ENCODE data around the gene CSMD2.
"Not testable (repeated sequence)": the region's sequence is repeated elsewhere in the genome, so short reads cannot be mapped to it uniquely, and the experiment has no call there.

The CSMD2 gene

DNA sequence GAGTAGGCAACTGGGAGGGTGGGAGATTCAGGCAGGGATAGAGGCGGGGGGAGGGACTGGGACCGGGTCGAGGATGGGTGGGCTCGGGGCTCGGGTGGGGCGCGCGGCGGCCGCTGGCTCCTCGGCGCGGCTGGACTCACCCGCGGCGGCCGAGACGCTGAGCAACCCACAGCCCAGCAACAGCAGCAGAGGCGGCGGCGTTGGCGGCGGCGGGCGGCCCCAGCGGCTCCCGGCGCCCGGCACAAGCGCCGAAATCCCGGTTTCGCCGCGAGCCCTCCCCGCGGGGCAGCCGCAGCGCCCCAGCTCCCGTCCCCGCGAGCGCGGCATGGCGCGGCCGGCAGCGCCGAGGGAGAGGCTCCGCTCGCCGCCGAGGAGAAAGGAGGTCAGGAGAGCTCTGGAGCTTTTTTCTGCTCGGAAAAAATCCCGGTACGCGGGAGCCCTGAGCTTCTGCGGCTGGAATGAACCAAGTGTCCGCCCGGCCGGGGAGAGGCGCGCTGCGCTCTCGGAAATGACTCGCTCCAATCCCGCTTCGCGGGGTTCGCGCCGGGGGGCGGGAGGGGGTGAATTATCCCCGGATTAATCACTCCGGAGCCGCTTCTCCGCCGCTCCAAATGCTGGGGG, at the start of gene CSMD2:
CSMD2 (minus strand) TSS at position 460 of the 621 bp plus-strand sequence; CDS start at position 327, 133 bp downstream.
- Mint-ChIP-seq H3K27ac (no peak within 1 kb of the TSS), H3K36me3 (ENCODE audit: low read depth) (no peaks in the 10 kb centered on the region), H3K4me3 (no peak within 1 kb of the TSS), H3K27me3 (peaks cover 84% of the 10 kb centered on the region), H3K4me1 (ENCODE audit: low read depth) (peaks cover 12% of the 10 kb centered on the region), H3K9me3 (no peaks in the 10 kb centered on the region)
- DNase-seq = no peak

DNA sequence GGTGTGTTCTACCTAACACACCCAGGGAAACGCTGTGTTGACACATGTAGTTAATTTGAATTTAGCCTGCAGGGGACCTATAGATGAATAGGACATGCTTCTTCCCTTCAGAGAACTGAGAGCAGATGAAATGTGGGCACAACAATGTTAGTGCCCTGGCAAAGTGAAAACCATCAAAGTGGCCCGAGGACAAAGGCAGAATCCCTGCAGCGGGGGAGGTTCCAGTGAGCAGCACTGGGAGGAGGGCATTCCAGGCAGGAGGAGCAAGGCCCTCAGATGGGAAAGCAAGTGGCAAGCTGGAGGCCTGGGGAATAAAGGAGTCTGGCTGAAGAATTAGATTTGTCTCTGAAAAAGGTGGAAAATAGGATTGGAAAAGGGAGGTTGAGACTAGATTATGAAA, 48.9 kb upstream of the CSMD2 start:
- H3K4me1 Mint-ChIP-seq (ENCODE audit: low read depth) = no peaks in the 10 kb centered on the region
- H3K27ac Mint-ChIP-seq = no peak overlapping the region
- no peak for DNase-seq
- peaks cover 6% of the 10 kb centered on the region for H3K27me3 Mint-ChIP-seq
- H3K36me3 Mint-ChIP-seq (ENCODE audit: low read depth) = no peaks in the 10 kb centered on the region
- H3K4me3 Mint-ChIP-seq = no peak overlapping the region
- no peaks in the 10 kb centered on the region for H3K9me3 Mint-ChIP-seq

DNA sequence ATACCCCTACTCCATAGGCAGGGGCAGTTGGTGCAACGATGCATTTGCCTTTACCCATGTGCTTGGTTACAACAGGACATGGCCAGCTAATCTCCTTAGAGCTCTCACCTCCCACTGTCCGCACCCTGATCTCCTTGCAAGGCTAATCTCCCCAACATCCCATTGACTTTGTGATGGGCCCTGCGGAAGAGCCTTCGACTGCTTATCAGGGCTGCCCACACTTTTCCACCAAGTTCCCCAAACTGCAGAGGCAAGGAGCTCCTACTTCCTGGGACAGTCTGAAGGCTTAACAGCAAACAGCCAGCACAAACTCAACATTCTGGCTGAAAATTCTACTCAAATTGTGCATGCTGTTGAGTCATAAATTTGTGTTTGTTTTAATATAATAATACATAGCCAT, 47.6 kb upstream of the CSMD2 start:
- Mint-ChIP-seq H3K4me3 (no peak overlapping the region), H3K27me3 (peaks cover 6% of the 10 kb centered on the region)
- DNase-seq = no peak

DNA sequence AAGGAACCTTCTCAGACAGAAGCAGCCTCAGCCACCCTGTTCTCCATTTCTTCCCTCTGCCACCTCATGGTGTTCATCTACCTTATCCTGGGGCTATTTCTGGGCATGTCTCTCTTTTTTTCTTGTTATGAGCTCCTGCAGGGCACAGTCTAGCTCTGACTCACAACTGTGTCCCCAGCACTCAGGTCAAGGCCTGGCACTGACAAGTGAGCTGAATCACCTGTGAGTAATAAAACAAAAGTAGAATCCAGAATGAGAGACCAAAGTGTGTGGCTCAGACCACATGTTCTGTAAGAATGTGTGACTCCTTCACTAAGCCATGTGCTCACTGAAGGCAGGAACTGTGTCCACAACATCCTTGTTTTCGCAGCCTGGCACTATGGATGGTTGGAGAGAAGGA, 34.9 kb upstream of the CSMD2 start:
- no peaks in the 10 kb centered on the region for H3K9me3 Mint-ChIP-seq
- no peak for DNase-seq
- H3K27ac Mint-ChIP-seq = no peak overlapping the region
- no peak overlapping the region for H3K4me3 Mint-ChIP-seq
- H3K36me3 Mint-ChIP-seq (ENCODE audit: low read depth) = no peaks in the 10 kb centered on the region
- peaks cover 4% of the 10 kb centered on the region for H3K4me1 Mint-ChIP-seq (ENCODE audit: low read depth)
- peaks cover 11% of the 10 kb centered on the region for H3K27me3 Mint-ChIP-seq

More for the DNA sequence above, 47.6 kb upstream of the CSMD2 start:
- H3K27ac Mint-ChIP-seq = no peak overlapping the region
- H3K36me3 Mint-ChIP-seq (ENCODE audit: low read depth) = no peaks in the 10 kb centered on the region
- H3K4me1 Mint-ChIP-seq (ENCODE audit: low read depth) = no peaks in the 10 kb centered on the region
- H3K9me3 Mint-ChIP-seq = no peaks in the 10 kb centered on the region

DNA sequence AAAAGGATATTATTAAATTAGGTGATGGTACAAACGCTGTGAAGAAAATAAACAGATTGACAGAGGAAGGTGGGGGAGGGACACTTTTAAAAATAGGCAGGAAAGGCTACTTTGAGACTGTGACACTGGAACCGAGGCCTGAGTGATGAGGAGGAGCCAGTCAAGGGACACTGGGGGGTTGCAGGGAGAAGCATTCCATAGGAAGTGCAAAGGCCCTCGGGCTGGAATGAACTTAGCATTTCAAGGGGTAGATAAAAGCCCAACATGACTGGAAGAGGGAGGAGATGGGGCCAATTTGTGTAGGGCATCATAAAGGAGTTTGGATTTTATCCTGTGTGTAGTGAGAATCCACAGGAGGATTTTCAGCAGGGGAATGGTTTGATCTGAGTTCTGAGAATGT, 27.6 kb upstream of the CSMD2 start:
- H3K9me3 Mint-ChIP-seq = peaks cover 5% of the 10 kb centered on the region
- H3K4me1 Mint-ChIP-seq (ENCODE audit: low read depth) = peaks cover 7% of the 10 kb centered on the region
- no peak for DNase-seq
- no peaks in the 10 kb centered on the region for H3K36me3 Mint-ChIP-seq (ENCODE audit: low read depth)
- H3K27ac Mint-ChIP-seq = no peak overlapping the region
- H3K4me3 Mint-ChIP-seq = no peak overlapping the region
- H3K27me3 Mint-ChIP-seq = peaks cover 24% of the 10 kb centered on the region

DNA sequence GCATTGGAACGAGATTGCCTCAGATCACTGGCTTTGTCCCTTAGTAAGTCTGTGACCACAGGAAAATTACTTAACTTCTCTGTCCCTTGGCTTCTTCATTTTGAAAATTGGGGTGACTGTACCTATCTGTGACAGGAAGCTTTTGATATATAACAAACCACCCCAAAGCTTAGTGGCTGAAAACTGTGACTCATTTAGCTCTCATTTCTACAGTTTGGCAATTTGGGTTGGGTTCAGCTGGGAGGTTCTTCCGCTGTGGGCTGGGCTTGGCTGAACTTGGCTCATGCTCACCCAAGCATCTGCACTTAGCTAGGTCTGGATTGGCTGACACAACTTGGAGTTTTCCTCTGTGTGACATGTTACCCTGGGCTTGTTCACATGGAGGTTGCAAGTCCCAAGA, 25.7 kb upstream of the CSMD2 start:
- peaks cover 7% of the 10 kb centered on the region for H3K4me1 Mint-ChIP-seq (ENCODE audit: low read depth)
- no peak for DNase-seq
- H3K27ac Mint-ChIP-seq = no peak overlapping the region
- no peak overlapping the region for H3K4me3 Mint-ChIP-seq
- no peaks in the 10 kb centered on the region for H3K36me3 Mint-ChIP-seq (ENCODE audit: low read depth)
- peaks cover 5% of the 10 kb centered on the region for H3K9me3 Mint-ChIP-seq
- H3K27me3 Mint-ChIP-seq = peaks cover 37% of the 10 kb centered on the region

DNA sequence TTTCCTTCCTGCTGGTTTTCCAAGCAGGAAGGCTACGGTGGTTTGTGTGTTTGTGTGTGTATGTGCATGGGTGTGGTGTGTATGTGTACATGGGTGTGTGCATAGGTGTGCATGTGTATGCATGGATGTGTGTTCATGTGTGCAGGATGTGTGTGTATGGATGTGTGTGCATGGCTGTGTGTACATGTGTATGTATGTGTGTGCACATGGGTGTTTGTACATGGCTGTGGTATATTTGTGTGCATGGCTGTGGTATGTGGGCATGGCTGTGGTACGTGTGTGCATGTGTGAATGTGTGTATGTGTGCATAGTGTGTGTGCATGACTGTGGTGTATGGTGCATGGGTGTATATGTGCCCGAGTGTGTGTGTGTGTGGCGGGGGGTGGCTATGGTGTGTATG, 24.0 kb upstream of the CSMD2 start:
- DNase-seq = no peak
- H3K9me3 Mint-ChIP-seq = peaks cover 5% of the 10 kb centered on the region
- H3K4me1 Mint-ChIP-seq (ENCODE audit: low read depth) = peaks cover 7% of the 10 kb centered on the region
- H3K27ac Mint-ChIP-seq = no peak overlapping the region
- no peak overlapping the region for H3K4me3 Mint-ChIP-seq
- H3K27me3 Mint-ChIP-seq = peaks cover 41% of the 10 kb centered on the region
- H3K36me3 Mint-ChIP-seq (ENCODE audit: low read depth) = no peaks in the 10 kb centered on the region

DNA sequence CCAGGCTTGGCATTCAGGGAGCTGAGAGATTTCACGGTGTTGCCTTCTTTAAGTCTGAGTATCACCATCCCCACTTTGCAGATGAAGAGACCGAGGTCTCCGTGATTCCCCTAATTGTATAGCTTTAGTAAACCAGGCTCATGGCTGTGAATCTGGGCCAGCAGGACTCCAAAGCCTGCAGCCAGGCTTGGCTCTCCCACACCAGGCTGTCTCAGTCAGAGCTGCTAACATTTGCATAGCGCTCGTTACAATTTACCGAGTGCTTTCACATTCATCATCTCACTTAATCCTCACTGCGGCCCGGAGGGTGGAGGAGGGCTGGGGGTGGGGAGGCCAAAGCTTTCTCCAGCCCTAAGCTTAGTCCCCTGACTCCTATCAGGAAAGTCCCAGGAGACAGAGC, 23.4 kb upstream of the CSMD2 start:
- H3K9me3 Mint-ChIP-seq = peaks cover 5% of the 10 kb centered on the region
- no peak overlapping the region for H3K27ac Mint-ChIP-seq
- peaks cover 7% of the 10 kb centered on the region for H3K4me1 Mint-ChIP-seq (ENCODE audit: low read depth)
- no peaks in the 10 kb centered on the region for H3K36me3 Mint-ChIP-seq (ENCODE audit: low read depth)
- H3K4me3 Mint-ChIP-seq = no peak overlapping the region
- DNase-seq = no peak
- H3K27me3 Mint-ChIP-seq = peaks cover 41% of the 10 kb centered on the region

DNA sequence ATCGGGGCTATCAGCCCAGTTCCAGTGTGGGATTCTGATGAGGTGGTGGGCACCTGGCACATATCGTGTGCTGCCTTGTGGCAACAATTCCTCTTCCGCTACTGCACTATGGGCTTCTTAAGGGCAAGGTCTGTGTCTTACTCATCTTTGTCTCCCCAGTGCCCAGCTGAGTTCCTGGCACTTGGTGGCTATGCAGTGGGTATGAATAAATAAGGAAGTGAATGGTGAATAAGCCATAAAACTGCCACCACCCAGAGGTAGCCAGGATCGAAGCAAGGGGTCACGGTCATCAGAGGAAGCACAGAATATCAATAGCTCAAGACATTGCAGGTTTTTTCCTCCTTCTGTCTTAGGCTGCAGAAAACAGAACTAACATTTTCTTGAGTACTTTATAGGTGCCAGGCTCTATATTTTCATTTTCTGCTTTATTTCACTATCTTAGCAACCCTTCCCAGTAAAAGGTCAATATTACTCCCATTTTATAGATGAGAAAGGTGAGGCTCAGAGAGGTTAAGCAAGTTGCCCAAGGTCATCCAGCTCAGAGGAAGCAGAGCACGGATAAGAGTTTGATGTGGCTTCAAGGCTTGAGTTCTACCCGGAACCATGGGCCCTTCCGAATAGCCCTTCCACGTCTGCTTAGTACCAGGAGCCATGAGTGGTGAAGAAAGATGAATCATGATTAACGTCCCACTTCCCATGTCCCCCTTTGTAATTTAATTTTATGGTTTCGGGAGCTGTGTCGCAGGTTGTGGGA, 21.9 kb upstream of the CSMD2 start:
- Mint-ChIP-seq H3K27ac (no peak overlapping the region), H3K4me1 (ENCODE audit: low read depth) (peaks cover 7% of the 10 kb centered on the region), H3K4me3 (no peak overlapping the region), H3K36me3 (ENCODE audit: low read depth) (no peaks in the 10 kb centered on the region), H3K9me3 (peaks cover 5% of the 10 kb centered on the region), H3K27me3 (peaks cover 47% of the 10 kb centered on the region)
- DNase-seq = no peak

DNA sequence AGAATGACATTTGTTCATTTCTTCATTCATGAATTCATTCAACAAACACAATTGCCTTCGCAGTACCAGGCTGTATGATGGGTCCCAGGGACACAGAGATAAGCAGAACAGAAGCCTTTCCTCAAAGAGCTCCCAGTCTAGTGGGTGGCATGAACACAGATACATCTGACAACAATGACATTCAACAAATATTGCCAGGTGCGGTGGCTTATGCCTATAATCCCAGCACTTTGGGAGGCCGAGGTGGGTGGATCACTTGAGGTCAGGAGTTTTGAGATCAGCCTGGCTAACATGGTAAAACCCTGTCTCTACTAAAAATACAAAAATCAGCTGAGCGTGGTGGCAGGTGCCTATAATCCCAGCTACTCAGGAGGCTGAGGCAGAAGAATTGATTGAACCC, 18.4 kb upstream of the CSMD2 start:
- not testable (repeated sequence) for H3K4me3 Mint-ChIP-seq; H3K36me3 Mint-ChIP-seq (ENCODE audit: low read depth); H3K27ac Mint-ChIP-seq; DNase-seq; H3K4me1 Mint-ChIP-seq (ENCODE audit: low read depth); H3K9me3 Mint-ChIP-seq
- H3K27me3 Mint-ChIP-seq = peaks cover 52% of the 10 kb centered on the region

DNA sequence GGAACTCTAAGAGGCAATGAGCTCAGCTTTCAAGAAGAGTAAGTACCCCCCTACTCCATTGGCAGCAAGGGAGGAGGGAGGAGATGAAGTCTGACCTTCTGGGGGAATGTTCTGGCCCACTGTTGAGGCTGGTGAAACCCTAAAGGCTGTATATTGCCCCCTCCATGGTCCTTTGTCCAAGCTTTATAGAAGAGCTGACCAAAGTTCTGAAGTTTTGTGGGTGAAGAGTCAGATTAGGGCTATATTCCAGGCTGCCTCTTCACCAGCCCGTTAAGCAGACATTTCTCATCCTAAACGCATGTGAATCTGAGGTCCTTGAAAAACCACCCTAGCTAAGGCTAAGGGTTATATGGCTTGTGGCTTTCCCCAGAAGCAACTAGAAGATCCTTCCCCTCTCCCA, 13.0 kb upstream of the CSMD2 start:
- no peaks in the 10 kb centered on the region for H3K4me1 Mint-ChIP-seq (ENCODE audit: low read depth)
- peaks cover 64% of the 10 kb centered on the region for H3K27me3 Mint-ChIP-seq
- no peaks in the 10 kb centered on the region for H3K36me3 Mint-ChIP-seq (ENCODE audit: low read depth)
- no peak overlapping the region for H3K4me3 Mint-ChIP-seq
- no peaks in the 10 kb centered on the region for H3K9me3 Mint-ChIP-seq
- no peak for DNase-seq
- H3K27ac Mint-ChIP-seq = no peak overlapping the region

DNA sequence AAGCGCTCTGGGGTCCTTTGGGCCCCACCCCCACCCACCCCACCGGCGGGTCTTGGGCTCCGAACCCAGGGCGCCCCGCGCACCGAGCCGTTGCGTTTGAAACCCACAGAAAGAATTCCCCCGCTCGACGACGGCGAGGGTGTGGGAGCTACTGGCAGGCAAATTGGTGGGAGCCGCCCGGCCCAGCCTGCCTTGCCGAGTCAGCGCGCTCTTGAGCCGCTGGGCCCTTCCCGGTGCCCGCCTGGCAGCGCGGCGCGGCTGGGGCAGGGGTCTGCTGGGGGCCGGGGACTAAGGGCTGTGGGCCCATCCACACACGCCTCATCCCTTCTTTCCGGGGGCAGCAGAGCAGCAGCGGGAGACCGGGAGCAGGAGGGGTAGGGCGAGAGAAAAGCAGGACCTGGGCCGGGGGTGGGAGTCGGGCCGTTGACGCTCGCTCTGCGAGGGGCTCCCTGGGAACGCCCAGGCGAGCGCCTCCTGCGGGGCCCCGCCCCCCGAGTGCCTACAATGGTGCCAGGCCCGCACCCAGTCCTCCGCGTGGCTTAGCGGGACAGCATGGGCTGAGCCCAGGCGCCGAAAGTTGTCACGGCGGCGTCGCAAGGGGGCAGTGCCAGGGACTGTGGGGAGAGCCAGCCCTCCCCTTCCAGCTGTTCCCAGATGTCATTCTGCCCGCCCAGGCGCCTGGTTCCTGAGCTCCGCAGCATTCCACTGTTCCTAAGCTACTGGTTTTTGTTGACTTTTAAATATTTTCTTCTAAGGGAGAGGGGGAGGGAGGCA, 12.0 kb upstream of the CSMD2 start, which contains the start of gene C1orf94:
C1orf94 (plus strand) TSS at position 78 of the 774 bp plus-strand sequence. CDS start 883 bp downstream, outside the sequence.
- Mint-ChIP-seq H3K27me3 (peaks cover 64% of the 10 kb centered on the region), H3K4me1 (ENCODE audit: low read depth) (no peaks in the 10 kb centered on the region), H3K36me3 (ENCODE audit: low read depth) (no peaks in the 10 kb centered on the region), H3K4me3 (no peak within 1 kb of the TSS), H3K27ac (no peak within 1 kb of the TSS), H3K9me3 (no peaks in the 10 kb centered on the region)
- no peak for DNase-seq

DNA sequence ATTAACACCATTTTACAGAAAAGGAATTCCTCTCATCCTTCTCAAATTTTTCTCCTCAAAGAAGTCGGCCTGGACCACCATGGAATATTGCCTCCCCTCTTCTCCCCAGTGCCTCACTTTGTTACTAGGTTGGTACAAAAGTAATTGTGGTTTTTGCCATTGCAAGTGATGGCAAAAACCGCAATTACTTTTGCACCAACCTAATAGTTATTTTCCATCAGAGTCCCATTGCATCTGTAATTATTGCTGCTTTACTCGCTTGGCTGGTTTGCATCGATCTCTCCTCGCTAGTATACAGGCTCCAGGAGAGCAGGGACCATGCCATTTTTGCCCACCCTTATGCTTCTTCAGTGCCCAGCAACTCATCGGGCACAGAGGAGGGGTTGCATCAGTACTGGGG, 10.7 kb upstream of the CSMD2 start:
- no peaks in the 10 kb centered on the region for H3K36me3 Mint-ChIP-seq (ENCODE audit: low read depth)
- no peak for DNase-seq
- no peak overlapping the region for H3K4me3 Mint-ChIP-seq
- no peak overlapping the region for H3K27ac Mint-ChIP-seq
- H3K9me3 Mint-ChIP-seq = no peaks in the 10 kb centered on the region
- peaks cover 66% of the 10 kb centered on the region for H3K27me3 Mint-ChIP-seq
- H3K4me1 Mint-ChIP-seq (ENCODE audit: low read depth) = no peaks in the 10 kb centered on the region

DNA sequence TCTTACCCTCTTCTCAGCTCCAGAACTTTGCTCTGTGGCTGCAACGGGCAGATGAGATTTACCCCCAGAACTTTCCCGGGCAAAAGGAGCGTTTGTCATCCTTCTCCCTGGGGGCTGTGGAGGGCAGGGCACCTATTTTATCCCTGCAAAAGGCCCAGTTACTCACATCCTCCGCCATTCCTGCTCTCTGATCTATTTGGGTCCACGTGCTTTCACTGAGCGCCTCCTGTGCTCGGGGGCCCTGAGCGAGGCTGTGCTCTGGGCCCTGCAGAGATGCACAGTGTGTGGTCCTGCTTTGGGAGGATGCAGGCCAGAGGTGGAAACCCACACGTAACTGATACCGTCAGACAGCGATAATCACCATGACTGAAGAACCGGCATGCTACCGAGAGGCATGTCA, 2.4 kb upstream of the CSMD2 start:
- H3K27ac Mint-ChIP-seq = no peak overlapping the region
- DNase-seq = no peak
- no peaks in the 10 kb centered on the region for H3K9me3 Mint-ChIP-seq
- H3K27me3 Mint-ChIP-seq = peaks cover 87% of the 10 kb centered on the region
- peaks cover 12% of the 10 kb centered on the region for H3K4me1 Mint-ChIP-seq (ENCODE audit: low read depth)
- H3K4me3 Mint-ChIP-seq = no peak overlapping the region
- H3K36me3 Mint-ChIP-seq (ENCODE audit: low read depth) = no peaks in the 10 kb centered on the region
